Parietal lobe (tissue), 2 donors: Measurements from ENCODE around the gene XXYLT1. TPM values are rescaled to one million over a fixed set of nuclear protein-coding genes. Genes with fewer than 3 reads are reported as not detected.

Experiments used
- small RNA-seq: library from RNA; depleted of rRNA; stranded (forward); fragments of <200 nt; gene quantifications from one replicate; pipeline ENCODE3, GENCODE V24; 2014; ENCODE audit warnings: low replicate concordance
- total RNA-seq: library from RNA; depleted of rRNA; stranded (reverse); fragments of >200 nt; gene quantifications from one replicate; pipeline ENCODE4 v1.2.3, GENCODE V29; 2014

Gene XXYLT1
- total RNA-seq, result 26.3 TPM

DNA sequence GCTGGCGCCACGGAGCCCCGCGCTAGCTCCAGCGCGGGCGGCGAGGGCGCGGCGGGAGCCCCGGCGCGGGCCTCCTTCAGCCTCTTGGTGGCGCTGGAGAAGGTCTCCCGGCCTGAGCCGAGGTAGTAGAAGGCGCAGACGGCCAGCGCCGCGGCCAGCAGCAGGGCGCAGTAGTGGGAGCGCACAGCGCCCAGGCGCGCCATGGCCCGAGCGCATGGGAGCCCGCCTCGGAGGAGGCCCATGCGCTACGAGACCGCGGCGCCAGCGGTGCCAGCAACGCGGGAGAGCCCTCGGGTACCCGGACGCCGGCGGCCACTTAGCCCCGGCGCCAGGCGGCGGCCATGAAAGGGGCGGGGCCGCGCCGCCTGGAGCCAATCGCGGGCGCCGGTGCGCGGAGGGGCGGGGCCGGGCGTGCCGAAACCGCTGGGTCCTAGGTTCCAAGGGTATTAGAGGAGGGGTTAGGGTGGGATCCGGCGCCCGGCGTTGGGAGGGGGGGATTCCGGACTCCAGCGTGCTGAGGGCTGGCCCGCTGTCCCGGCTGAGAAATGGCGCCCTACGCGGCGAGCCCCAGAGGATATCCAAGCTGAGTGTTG lies at the start of gene XXYLT1:
Gene XXYLT1, minus strand, starts transcription at position 343 of the 593 bp plus-strand sequence. Its CDS starts 101 bp downstream, at position 242.

Small RNA genes lying within 50 kb of the gene (small RNA-seq; reads per million reads assigned to genes)
- not detected for gene MIR3137
- gene RN7SL36P, result not detected
- not detected for gene RNU6-25P

Other genes starting within 250 kb of the XXYLT1 start
- 267 TPM for gene ACAP2, start 171.9 kb upstream of the XXYLT1 start, total RNA-seq